ENCODE data around the gene CCDC88B. TPM values are rescaled to one million over a fixed set of nuclear protein-coding genes. Genes with fewer than 3 reads are reported as not detected.

The CCDC88B gene
- total and polyA plus RNA-seq, 9 of the 15 experiments (the other 6 are each of a cell fraction or from before 2014, with no cell fraction given) = 0.13 to 18.1 (median 7.9) TPM

GRCh38 chr11:64334764-64335735 is 5.0 kb upstream of the CCDC88B start:
- Histone ChIP-seq H3K9me3 (replicated peaks; ENCODE audit: control insufficient read depth, insufficient read depth, low read depth, low read length) (no peaks in the 10 kb centered on the region; the same call in 1 of the 2 replicates), H3K9ac (ENCODE audit: insufficient read depth in 1 of 2, low read depth in 2 of 2, low read length in 2 of 2) (peak overlapping the region in 1 of 2 experiments; percentile 33; a peak in 2 of 4 replicates), H3K36me3 (ENCODE audit: control insufficient read depth, insufficient read depth, low read length) (no peaks in the 10 kb centered on the region; the same call in 2 of the 3 replicates), H4K20me1 (replicated peaks; ENCODE audit: control insufficient read depth, insufficient read depth, low read length) (no peaks in the 10 kb centered on the region), H3K4me2 (ENCODE audit: insufficient read depth, low read length) (peak overlapping the region; percentile 48), H3K4me3 (no peak overlapping the region), H2AFZ (ENCODE audit: low read depth, low read length) (no peak overlapping the region), H3K4me1 (replicated peaks in 1 of 2; ENCODE audit: control insufficient read depth in 2 of 2, insufficient read depth in 2 of 2, low read length in 2 of 2) (peaks cover 42 to 51% of the 10 kb centered on the region in 2 experiments), H3K79me2 (ENCODE audit: control insufficient read depth, insufficient read depth, low read length) (no peaks in the 10 kb centered on the region), H3K27ac (ENCODE audit: extremely low read depth, low read depth, low read length) (peak overlapping the region; percentile 65; the same call in 2 of the 3 replicates), H3K9me1 (ENCODE audit: control insufficient read depth, insufficient read depth, low read length) (no peaks in the 10 kb centered on the region), H3K27me3 (ENCODE audit: control insufficient read depth in 2 of 2, insufficient read depth in 2 of 2, low read length in 2 of 2) (no peaks in the 10 kb centered on the region)
- in situ Hi-C loops (cut with MboI) = no loop called here
- DNase-seq (ENCODE audit: extremely low read depth in 1 of 4, low spot score in 3 of 4) (peak; percentile 94 to 98 (median 96)), FAIRE-seq (peak; percentile 100), ATAC-seq (peak; percentile 96)
- POLR2A ChIA-PET = interaction anchor here (0.5 to 1.7 kb wide), 8 partner anchors 10 to 409 kb away, joined by 3 to 9 read pairs (median 3); partner anchors contain the start of genes PRDX5, RASGRP2, STIP1 and TRMT112
- 5% methylated on average over 13 of the region's 13 CpGs for WGBS (ENCODE audit: insufficient coverage, low coverage, missing lambda C conversion rate)
- BruUV-seq (replicated peaks) = no TSS peak
- CTCF ChIA-PET (ENCODE audit: low intra/inter-chr PET ratio) = no interaction called here
- intact Hi-C loops (cut with micrococcal nuclease) = loop anchor here (1.0 kb wide), 1 partner anchor 20 kb away; no protein-coding TSS in a partner anchor
- TF ChIP-seq ZFP91 (CRISPR knock-in tag; IDR thresholded peaks at IDR 0.05) = 0 out of 2 replicates have a peak, but pooled peaks have one; percentile 23
- TF ChIP-seq PRDM10 (IDR thresholded peaks at IDR 0.05; ENCODE audit: partially characterized antibody) = peak; percentile 70
- TF ChIP-seq L3MBTL2 (IDR thresholded peaks at IDR 0.05) = peak; percentile 67; the same call in 1 of the 2 replicates
- TF ChIP-seq HMG20A (CRISPR knock-in tag; conservative IDR thresholded peaks at IDR 0.05) = no peak
